ENCODE measurements around the gene RNF141. TPM values are rescaled to one million over a fixed set of nuclear protein-coding genes. Genes with fewer than 3 reads are reported as not detected.

Gene RNF141
- total RNA-seq, 1 experiment from 2014 or later, result 28.4 TPM

DNA sequence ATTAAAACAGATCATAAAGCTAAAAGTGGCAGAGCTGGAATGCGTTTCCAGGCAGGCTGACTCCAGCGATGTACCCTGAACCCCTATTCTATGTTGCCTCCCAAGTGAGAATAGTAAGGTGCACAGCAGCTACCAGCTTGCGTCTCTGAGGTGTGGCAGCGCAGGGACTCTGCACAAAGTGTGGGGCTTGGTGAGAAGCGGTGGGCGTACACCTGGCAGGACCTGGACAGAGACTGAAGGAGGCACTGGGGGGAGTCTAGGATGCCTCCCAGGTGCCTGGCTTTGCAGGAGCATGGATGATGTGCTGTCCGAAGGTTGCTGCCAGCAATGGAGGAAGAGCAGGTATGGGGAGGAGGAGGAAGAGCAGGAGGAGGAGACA is 43.0 kb downstream of the RNF141 start:
- no TSS peak for BruUV-seq (replicated peaks)
- peaks cover 7% of the 10 kb centered on the region for H3K36me3 Mint-ChIP-seq (ENCODE audit: insufficient read depth, unreplicated experiment)
- no peak for DNase-seq (ENCODE audit: unreplicated experiment)
- intact Hi-C loops (cut with micrococcal nuclease), result no loop called here
- no peaks in the 10 kb centered on the region for H3K4me1 Mint-ChIP-seq (ENCODE audit: insufficient read depth, unreplicated experiment)
- TF ChIP-seq, protein P1, sequence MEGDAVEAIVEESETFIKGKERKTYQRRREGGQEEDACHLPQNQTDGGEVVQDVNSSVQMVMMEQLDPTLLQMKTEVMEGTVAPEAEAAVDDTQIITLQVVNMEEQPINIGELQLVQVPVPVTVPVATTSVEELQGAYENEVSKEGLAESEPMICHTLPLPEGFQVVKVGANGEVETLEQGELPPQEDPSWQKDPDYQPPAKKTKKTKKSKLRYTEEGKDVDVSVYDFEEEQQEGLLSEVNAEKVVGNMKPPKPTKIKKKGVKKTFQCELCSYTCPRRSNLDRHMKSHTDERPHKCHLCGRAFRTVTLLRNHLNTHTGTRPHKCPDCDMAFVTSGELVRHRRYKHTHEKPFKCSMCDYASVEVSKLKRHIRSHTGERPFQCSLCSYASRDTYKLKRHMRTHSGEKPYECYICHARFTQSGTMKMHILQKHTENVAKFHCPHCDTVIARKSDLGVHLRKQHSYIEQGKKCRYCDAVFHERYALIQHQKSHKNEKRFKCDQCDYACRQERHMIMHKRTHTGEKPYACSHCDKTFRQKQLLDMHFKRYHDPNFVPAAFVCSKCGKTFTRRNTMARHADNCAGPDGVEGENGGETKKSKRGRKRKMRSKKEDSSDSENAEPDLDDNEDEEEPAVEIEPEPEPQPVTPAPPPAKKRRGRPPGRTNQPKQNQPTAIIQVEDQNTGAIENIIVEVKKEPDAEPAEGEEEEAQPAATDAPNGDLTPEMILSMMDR (IDR thresholded peaks at IDR 0.05; ENCODE audit: unreplicated experiment), result no peak
- H3K9me3 Mint-ChIP-seq (ENCODE audit: unreplicated experiment), result no peaks in the 10 kb centered on the region
- ChIA-PET POLR2A (interaction anchor here (0.6 to 1.6 kb wide), 4 partner anchors 8 to 222 kb away, joined by 3 to 5 read pairs (median 4); no protein-coding TSS in a partner anchor), CTCF (no interaction called here)
- no peaks in the 10 kb centered on the region for H3K27me3 Mint-ChIP-seq (ENCODE audit: insufficient read depth, unreplicated experiment)
- H3K4me3 Mint-ChIP-seq (ENCODE audit: unreplicated experiment), result no peak overlapping the region
- no peak overlapping the region for H3K27ac Mint-ChIP-seq (ENCODE audit: low read depth, unreplicated experiment)

DNA sequence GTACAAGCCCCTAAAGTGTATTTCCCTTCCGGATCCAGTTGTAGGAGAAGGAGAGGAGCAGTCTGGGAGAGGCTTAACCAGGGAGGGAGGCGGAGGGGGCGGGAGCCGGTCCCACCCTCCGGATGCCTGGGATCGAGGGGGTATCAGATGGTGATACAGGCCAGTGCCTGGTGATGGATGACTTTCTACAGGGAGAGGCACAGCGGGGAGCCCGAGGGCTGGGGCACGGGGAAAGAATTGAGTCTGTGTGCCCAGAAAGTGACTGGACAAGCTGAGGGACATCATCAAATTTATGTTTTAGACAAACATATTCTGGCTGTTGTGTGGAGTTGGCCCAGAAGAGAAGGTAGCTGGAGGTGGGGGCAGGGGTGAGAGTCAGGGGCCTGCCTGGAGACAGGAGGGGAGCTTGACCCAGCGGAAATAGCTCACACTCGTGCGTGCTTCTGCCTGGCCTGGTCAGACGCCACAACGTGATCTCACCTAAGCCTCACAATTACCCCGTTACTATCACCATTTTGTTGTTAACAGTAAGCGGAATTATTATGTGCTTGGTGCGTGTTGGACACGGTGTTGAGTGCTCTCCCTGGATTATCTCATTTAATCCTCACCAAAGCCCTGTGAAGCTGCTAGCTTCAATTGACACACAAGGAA is 43.5 kb downstream of the RNF141 start:
- no TSS peak for BruUV-seq (replicated peaks)
- Mint-ChIP-seq H3K4me3 (ENCODE audit: unreplicated experiment) (no peak overlapping the region), H3K9me3 (ENCODE audit: unreplicated experiment) (no peaks in the 10 kb centered on the region), H3K27ac (ENCODE audit: low read depth, unreplicated experiment) (no peak overlapping the region), H3K36me3 (ENCODE audit: insufficient read depth, unreplicated experiment) (peaks cover 6% of the 10 kb centered on the region), H3K27me3 (ENCODE audit: insufficient read depth, unreplicated experiment) (no peaks in the 10 kb centered on the region), H3K4me1 (ENCODE audit: insufficient read depth, unreplicated experiment) (no peaks in the 10 kb centered on the region)
- no peak for DNase-seq (ENCODE audit: unreplicated experiment)
- ChIA-PET CTCF (no interaction called here), POLR2A (interaction anchor here (0.6 to 1.6 kb wide), 4 partner anchors 8 to 84 kb away, joined by 3 to 5 read pairs (median 4); no protein-coding TSS in a partner anchor)
- TF ChIP-seq, protein P1 (IDR thresholded peaks at IDR 0.05; ENCODE audit: unreplicated experiment), result no peak
- intact Hi-C loops (cut with micrococcal nuclease), result no loop called here

DNA sequence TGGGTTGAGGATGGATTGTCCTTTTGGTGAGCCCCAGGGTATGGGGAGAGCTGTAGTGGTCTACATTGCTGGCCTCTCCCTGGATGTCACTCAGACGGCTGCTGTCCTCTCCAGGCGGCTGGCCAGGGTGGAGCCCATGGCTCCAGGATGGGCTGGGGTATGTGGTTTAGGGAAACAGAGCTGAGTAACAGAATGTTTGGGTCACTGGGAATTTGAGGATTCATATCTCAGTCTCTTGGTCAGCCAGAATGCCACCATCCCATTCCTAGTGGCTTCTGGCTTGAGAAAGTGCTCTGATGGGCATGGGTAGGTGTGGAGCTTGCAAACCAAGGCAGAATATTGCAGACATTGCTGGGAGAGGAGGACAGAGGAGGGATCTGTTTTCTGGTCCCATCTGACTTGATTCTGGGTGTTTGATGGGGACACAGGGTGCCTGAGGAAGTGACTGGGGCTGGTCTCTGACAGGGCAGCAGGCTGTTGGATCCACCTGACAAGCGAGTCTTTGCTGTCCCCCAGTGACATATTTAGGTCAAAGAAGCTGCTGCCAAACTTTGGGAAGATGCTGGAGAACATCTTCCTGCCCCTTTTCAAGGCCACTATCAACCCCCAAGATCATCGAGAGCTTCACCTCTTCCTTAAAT is 44.6 kb downstream of the RNF141 start:
- H3K36me3 Mint-ChIP-seq (ENCODE audit: insufficient read depth, unreplicated experiment), result peaks cover 6% of the 10 kb centered on the region
- intact Hi-C loops (cut with micrococcal nuclease), result no loop called here
- ChIA-PET POLR2A (interaction anchor here (0.6 to 1.4 kb wide), 3 partner anchors 35 to 166 kb away, joined by 3 read pairs; no protein-coding TSS in a partner anchor), CTCF (interaction anchor here (0.7 to 1.9 kb wide), 2 partner anchors 11 to 21 kb away, joined by 4 to 5 read pairs; no protein-coding TSS in a partner anchor)
- DNase-seq (ENCODE audit: unreplicated experiment), result no peak
- TF ChIP-seq, protein P1 (IDR thresholded peaks at IDR 0.05; ENCODE audit: unreplicated experiment), result no peak
- no peaks in the 10 kb centered on the region for H3K27me3 Mint-ChIP-seq (ENCODE audit: insufficient read depth, unreplicated experiment)
- H3K27ac Mint-ChIP-seq (ENCODE audit: low read depth, unreplicated experiment), result no peak overlapping the region
- no peaks in the 10 kb centered on the region for H3K9me3 Mint-ChIP-seq (ENCODE audit: unreplicated experiment)
- no peaks in the 10 kb centered on the region for H3K4me1 Mint-ChIP-seq (ENCODE audit: insufficient read depth, unreplicated experiment)
- BruUV-seq (replicated peaks), result no TSS peak
- H3K4me3 Mint-ChIP-seq (ENCODE audit: unreplicated experiment), result no peak overlapping the region

DNA sequence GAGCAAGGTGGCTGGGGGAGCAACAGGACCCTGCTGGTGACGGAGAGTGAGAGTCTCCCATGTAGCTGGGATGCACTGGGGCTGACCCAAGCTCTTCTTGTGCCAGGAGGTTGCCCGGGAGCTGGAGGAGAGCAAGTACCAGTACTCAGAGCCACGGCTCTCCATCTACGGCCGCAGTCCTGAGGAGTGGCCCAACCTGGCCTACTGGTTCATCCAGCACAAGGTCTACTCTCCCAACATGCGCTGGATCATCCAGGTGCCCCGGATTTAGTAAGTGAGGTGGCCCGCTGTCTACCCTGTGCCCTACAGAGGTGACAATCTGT is 45.6 kb downstream of the RNF141 start:
- DNase-seq (ENCODE audit: unreplicated experiment), result no peak
- Mint-ChIP-seq H3K9me3 (ENCODE audit: unreplicated experiment) (no peaks in the 10 kb centered on the region), H3K36me3 (ENCODE audit: insufficient read depth, unreplicated experiment) (peaks cover 6% of the 10 kb centered on the region), H3K4me1 (ENCODE audit: insufficient read depth, unreplicated experiment) (peaks cover 2% of the 10 kb centered on the region), H3K4me3 (ENCODE audit: unreplicated experiment) (no peak overlapping the region), H3K27ac (ENCODE audit: low read depth, unreplicated experiment) (no peak overlapping the region), H3K27me3 (ENCODE audit: insufficient read depth, unreplicated experiment) (no peaks in the 10 kb centered on the region)
- ChIA-PET CTCF (interaction anchor here (0.6 to 1.9 kb wide), 3 partner anchors 12 to 188 kb away, joined by 3 to 5 read pairs (median 4); no protein-coding TSS in a partner anchor), POLR2A (interaction anchor here (0.7 to 0.9 kb wide), 2 partner anchors 34 to 199 kb away, joined by 3 read pairs; no protein-coding TSS in a partner anchor)
- TF ChIP-seq, protein P1 (IDR thresholded peaks at IDR 0.05; ENCODE audit: unreplicated experiment), result no peak
- intact Hi-C loops (cut with micrococcal nuclease), result no loop called here
- BruUV-seq (replicated peaks), result no TSS peak
